Sigmoid colon (tissue), 7 donors: ENCODE data around the gene PDE9A. TPM values are rescaled to one million over a fixed set of nuclear protein-coding genes. Genes with fewer than 3 reads are reported as not detected.

ENCODE experiments used
- DNase-seq: peaks from one replicate; pipeline ENCODE4 v3.0.0-alpha.2; 2019
- H3K27ac ChIP-seq, 4 donors: fragments of 200-600 bp; sonication (generic); one replicate each; pipeline ENCODE4 v1.5.1; 2016 to 2019; ENCODE audit warnings: mild to moderate bottlenecking in 1 of 4
- H3K27me3 ChIP-seq, 3 donors: fragments of 200-600 bp; sonication (generic); one replicate each; pipeline ENCODE4 v1.5.1; 2019; ENCODE audit warnings: mild to moderate bottlenecking in 1 of 3
- H3K36me3 ChIP-seq, 4 donors: fragments of 200-600 bp; sonication (generic); one replicate each; pipeline ENCODE4 v1.5.1; 2016 to 2019
- H3K4me1 ChIP-seq, 4 donors: fragments of 200-600 bp; sonication (generic); one replicate each; pipeline ENCODE4 v1.5.1; 2017 to 2019
- H3K4me3 ChIP-seq, 4 donors: fragments of 200-600 bp; sonication (generic); one replicate each; pipeline ENCODE4 v1.5.1; 2017 to 2019; ENCODE audit warnings: mild to moderate bottlenecking in 2 of 4, moderate library complexity in 1 of 4
- H3K9me3 ChIP-seq, 4 donors: fragments of 200-600 bp in 3 of 4; sonication (generic) in 3 of 4; one replicate each; pipeline versions ENCODE4 v1.5.1 to v1.6.1; 2013 to 2019
- CTCF ChIP-seq, 4 experiments: fragments of 450-650 bp in 3 of 4; fragments of 200-600 bp in 1 of 4; IDR thresholded peaks; one replicate each; pipeline ENCODE4 v1.5.1; 2016 to 2019; ENCODE audit warnings: antibody characterized with exemption in 4 of 4, mild to moderate bottlenecking in 3 of 4, moderate library complexity in 2 of 4
- EP300 ChIP-seq, 4 donors: sonication (generic); formaldehyde crosslinking; IDR thresholded peaks; one replicate each; pipeline ENCODE4 v1.6.1; 2017; ENCODE audit warnings: antibody characterized with exemption in 4 of 4
- POLR2A ChIP-seq, 2 donors: fragments of 450-650 bp; IDR thresholded peaks; one replicate each; pipeline ENCODE4 v1.6.1; 2016; ENCODE audit warnings: antibody characterized with exemption in 2 of 2, mild to moderate bottlenecking in 2 of 2, moderate library complexity in 2 of 2
- POLR2AphosphoS5 ChIP-seq, 4 donors: sonication (generic); formaldehyde crosslinking; IDR thresholded peaks; one replicate each; pipeline ENCODE4 v1.6.1; 2017; ENCODE audit warnings: antibody characterized with exemption in 4 of 4
- WGBS, 2 donors: extraction: QIAGEN DNeasy Blood & Tissue Kit; methylation state at CpG; one replicate each; pipeline ENCODE4 v1.1.7; 2013; 5-methylcytosine and 5-hydroxymethylcytosine counted together
- intact Hi-C: fragments of 100-400 bp; cut with DNase I; formaldehyde crosslinking; loops from one replicate; pipeline ENCODE4 v1.15.1; 2023
- polyA plus RNA-seq, 3 donors: library from polyadenylated mRNA; stranded (reverse); fragments of 200-250 nt; gene quantifications; one replicate each; pipeline ENCODE4 v1.2.3, GENCODE V29; 2013
- total RNA-seq, 4 donors: library from RNA; depleted of rRNA; stranded (reverse); fragments of >200 nt; gene quantifications; one replicate each; pipeline ENCODE4 v1.1.0, GENCODE V29; 2016
- donor health status: healthy with polysubstance abuse.
- donor health status: Bipolar disorder and iron deficiency.
- donor health status: healthy.

The PDE9A gene
- total and polyA plus RNA-seq, 7 donors, result 71.6 to 433 (median 102) TPM

- Histone ChIP-seq H3K4me1 (no peaks in the 10 kb centered on the region), H3K27ac (peak overlapping the region in 1 of 4 donors; percentile 25), H3K36me3 (peaks cover 44 to 99% (median 53%) of the 10 kb centered on the region in 4 donors), H3K9me3 (no peaks in the 10 kb centered on the region), H3K4me3 (no peak overlapping the region), H3K27me3 (no peaks in the 10 kb centered on the region)
- no peak for DNase-seq
- WGBS, 2 donors, result 77 to 85% methylated on average over 23 of the region's 23 CpGs
- intact Hi-C loops, result no loop called here
- TF ChIP-seq POLR2AphosphoS5 (IDR thresholded peaks at IDR 0.05) (no peak), EP300 (IDR thresholded peaks at IDR 0.05) (no peak), POLR2A (IDR thresholded peaks at IDR 0.05) (no peak), CTCF (IDR thresholded peaks at IDR 0.05) (no peak)
Observed at GRCh38 chr21:42760361-42760950, 107.0 kb downstream of the PDE9A start.

- TF ChIP-seq POLR2AphosphoS5 (IDR thresholded peaks at IDR 0.05) (no peak), POLR2A (IDR thresholded peaks at IDR 0.05) (no peak), CTCF (IDR thresholded peaks at IDR 0.05) (no peak), EP300 (IDR thresholded peaks at IDR 0.05) (no peak)
- DNase-seq, result no peak
- 75 to 84% methylated on average over 21 of the region's 21 CpGs for WGBS, 2 donors
- Histone ChIP-seq H3K4me1 (no peaks in the 10 kb centered on the region), H3K36me3 (peaks cover 48 to 99% (median 57%) of the 10 kb centered on the region in 4 donors), H3K27ac (peak overlapping the region in 2 of 4 donors; percentile 25 to 31), H3K4me3 (no peak overlapping the region), H3K27me3 (no peaks in the 10 kb centered on the region), H3K9me3 (no peaks in the 10 kb centered on the region)
- intact Hi-C loops, result no loop called here
Observed at GRCh38 chr21:42760951-42761751, 107.7 kb downstream of the PDE9A start.

GRCh38 chr21:42761776-42762335 is 108.4 kb downstream of the PDE9A start:
- no peaks in the 10 kb centered on the region for H3K4me1 ChIP-seq
- intact Hi-C loops, result no loop called here
- TF ChIP-seq CTCF (IDR thresholded peaks at IDR 0.05), result no peak
- TF ChIP-seq EP300 (IDR thresholded peaks at IDR 0.05), result no peak
- TF ChIP-seq POLR2A (IDR thresholded peaks at IDR 0.05), result no peak
- TF ChIP-seq POLR2AphosphoS5 (IDR thresholded peaks at IDR 0.05), result no peak
- DNase-seq, result no peak
- no peaks in the 10 kb centered on the region for H3K27me3 ChIP-seq
- no peaks in the 10 kb centered on the region for H3K9me3 ChIP-seq
- 94 to 95% methylated on average over 18 of the region's 18 CpGs for WGBS, 2 donors
- peak overlapping the region in 1 of 4 donors; percentile 31 for H3K27ac ChIP-seq
- H3K4me3 ChIP-seq, result no peak overlapping the region
- H3K36me3 ChIP-seq, result peaks cover 52 to 99% (median 62%) of the 10 kb centered on the region in 4 donors

GRCh38 chr21:42763581-42764442 is 110.4 kb downstream of the PDE9A start:
- WGBS, 2 donors, result 92 to 94% methylated on average over 25 of the region's 25 CpGs
- DNase-seq, result no peak
- no peaks in the 10 kb centered on the region for H3K9me3 ChIP-seq
- no peaks in the 10 kb centered on the region for H3K27me3 ChIP-seq
- no peaks in the 10 kb centered on the region for H3K4me1 ChIP-seq
- intact Hi-C loops, result no loop called here
- H3K36me3 ChIP-seq, result peaks cover 65 to 99% (median 71%) of the 10 kb centered on the region in 4 donors
- no peak overlapping the region for H3K27ac ChIP-seq
- no peak overlapping the region for H3K4me3 ChIP-seq
- TF ChIP-seq POLR2AphosphoS5 (IDR thresholded peaks at IDR 0.05) (no peak), EP300 (IDR thresholded peaks at IDR 0.05) (no peak), CTCF (IDR thresholded peaks at IDR 0.05) (no peak), POLR2A (IDR thresholded peaks at IDR 0.05) (no peak)
